ENCODE results near the gene VPS51. TPM values are rescaled to one million over a fixed set of nuclear protein-coding genes. Genes with fewer than 3 reads are reported as not detected.
A peak's percentile ranks its signal among the peaks of the same experiment; 100 is the strongest.
"Not testable (repeated sequence)": the region's sequence is repeated elsewhere in the genome, so short reads cannot be mapped to it uniquely, and the experiment has no call there.

The VPS51 gene
- total RNA-seq, 3 donors from 2014 or later = 161 to 165 (median 161) TPM

GRCh38 chr11:65117206-65118096 lies 21.4 kb downstream of the VPS51 start, which contains the start of gene ZNHIT2:
Gene ZNHIT2 (minus strand): TSS chr11:65117701. CDS start chr11:65117653, 48 bp downstream.
- Mint-ChIP-seq H3K27me3 (ENCODE audit: low read depth) (no peaks in the 10 kb centered on the region), H3K36me3 (ENCODE audit: insufficient read depth) (peaks cover 31% of the 10 kb centered on the region), H3K4me1 (ENCODE audit: low read depth) (peaks cover 57% of the 10 kb centered on the region), H3K4me3 (peak within 1 kb of the TSS; percentile 88), H3K9me3 (no peaks in the 10 kb centered on the region)
- ATAC-seq = peak; percentile 62 to 67
- peak; percentile 100 for DNase-seq

GRCh38 chr11:65118097-65118837 lies 22.3 kb downstream of the VPS51 start:
- ATAC-seq (no peak), DNase-seq (no peak)
- H3K9me3 Mint-ChIP-seq = no peaks in the 10 kb centered on the region
- peaks cover 58% of the 10 kb centered on the region for H3K4me1 Mint-ChIP-seq (ENCODE audit: low read depth)
- H3K4me3 Mint-ChIP-seq = peak overlapping the region; percentile 88
- H3K36me3 Mint-ChIP-seq (ENCODE audit: insufficient read depth) = peaks cover 32% of the 10 kb centered on the region
- H3K27me3 Mint-ChIP-seq (ENCODE audit: low read depth) = no peaks in the 10 kb centered on the region

- Mint-ChIP-seq H3K4me1 (ENCODE audit: low read depth) (peaks cover 53% of the 10 kb centered on the region), H3K4me3 (peak overlapping the region; percentile 100)
- H3K9me3 Mint-ChIP-seq = not testable (repeated sequence)
These were observed 23.1 kb downstream of the VPS51 start for GRCh38 chr11:65118891-65119669.

GRCh38 chr11:65119670-65119995 lies 23.6 kb downstream of the VPS51 start:
- Mint-ChIP-seq H3K4me1 (ENCODE audit: low read depth) (peaks cover 56% of the 10 kb centered on the region), H3K4me3 (peak overlapping the region; percentile 100), H3K36me3 (ENCODE audit: insufficient read depth) (peaks cover 34% of the 10 kb centered on the region), H3K9me3 (no peaks in the 10 kb centered on the region), H3K27me3 (ENCODE audit: low read depth) (no peaks in the 10 kb centered on the region)
- ATAC-seq = no peak
- DNase-seq = no peak

More at GRCh38 chr11:65118891-65119669, 23.1 kb downstream of the VPS51 start:
- peaks cover 32% of the 10 kb centered on the region for H3K36me3 Mint-ChIP-seq (ENCODE audit: insufficient read depth)
- H3K27me3 Mint-ChIP-seq (ENCODE audit: low read depth); DNase-seq; ATAC-seq: not testable (repeated sequence)

GRCh38 chr11:65120831-65121230 lies 24.8 kb downstream of the VPS51 start:
- Mint-ChIP-seq H3K36me3 (ENCODE audit: insufficient read depth) (peaks cover 37% of the 10 kb centered on the region), H3K27me3 (ENCODE audit: low read depth) (no peaks in the 10 kb centered on the region), H3K9me3 (no peaks in the 10 kb centered on the region), H3K4me1 (ENCODE audit: low read depth) (peaks cover 55% of the 10 kb centered on the region), H3K4me3 (peak overlapping the region; percentile 100)
- ATAC-seq (no peak), DNase-seq (no peak)

GRCh38 chr11:65121447-65121864 lies 25.4 kb downstream of the VPS51 start:
- H3K36me3 Mint-ChIP-seq (ENCODE audit: insufficient read depth) = peaks cover 37% of the 10 kb centered on the region
- H3K9me3 Mint-ChIP-seq = no peaks in the 10 kb centered on the region
- no peak for DNase-seq
- ATAC-seq = no peak
- no peaks in the 10 kb centered on the region for H3K27me3 Mint-ChIP-seq (ENCODE audit: low read depth)
- peaks cover 49% of the 10 kb centered on the region for H3K4me1 Mint-ChIP-seq (ENCODE audit: low read depth)
- H3K4me3 Mint-ChIP-seq = peak overlapping the region; percentile 100

GRCh38 chr11:65121865-65122696 lies 26.1 kb downstream of the VPS51 start, which contains the start of the genes FAU and MRPL49:
Gene FAU (minus strand): TSS chr11:65122134. CDS start chr11:65121813, 321 bp downstream.
Gene MRPL49 (plus strand): TSS chr11:65122321. CDS start chr11:65122347, 26 bp downstream.
- peak within 1 kb of the TSS; percentile 100 for H3K4me3 Mint-ChIP-seq
- no peaks in the 10 kb centered on the region for H3K27me3 Mint-ChIP-seq (ENCODE audit: low read depth)
- DNase-seq (peak; percentile 98), ATAC-seq (peak; percentile 86 to 87)
- peaks cover 40% of the 10 kb centered on the region for H3K36me3 Mint-ChIP-seq (ENCODE audit: insufficient read depth)
- peaks cover 46% of the 10 kb centered on the region for H3K4me1 Mint-ChIP-seq (ENCODE audit: low read depth)
- no peaks in the 10 kb centered on the region for H3K9me3 Mint-ChIP-seq

- Mint-ChIP-seq H3K9me3 (no peaks in the 10 kb centered on the region), H3K27me3 (ENCODE audit: low read depth) (no peaks in the 10 kb centered on the region), H3K4me3 (peak overlapping the region; percentile 67), H3K4me1 (ENCODE audit: low read depth) (peaks cover 35% of the 10 kb centered on the region), H3K36me3 (ENCODE audit: insufficient read depth) (peaks cover 31% of the 10 kb centered on the region)
- ATAC-seq (no peak), DNase-seq (no peak)
These were observed 28.6 kb downstream of the VPS51 start for GRCh38 chr11:65124480-65125196.

- H3K4me3 Mint-ChIP-seq = no peak overlapping the region
- peaks cover 28% of the 10 kb centered on the region for H3K4me1 Mint-ChIP-seq (ENCODE audit: low read depth)
- no peak for DNase-seq
- no peak for ATAC-seq
- H3K36me3 Mint-ChIP-seq (ENCODE audit: insufficient read depth) = peaks cover 27% of the 10 kb centered on the region
- H3K9me3 Mint-ChIP-seq = no peaks in the 10 kb centered on the region
- H3K27me3 Mint-ChIP-seq (ENCODE audit: low read depth) = no peaks in the 10 kb centered on the region
These were observed 29.4 kb downstream of the VPS51 start for GRCh38 chr11:65125197-65126056.

GRCh38 chr11:65126624-65127274 lies 30.7 kb downstream of the VPS51 start:
- no peak overlapping the region for H3K4me3 Mint-ChIP-seq
- peaks cover 20% of the 10 kb centered on the region for H3K4me1 Mint-ChIP-seq (ENCODE audit: low read depth)
- H3K9me3 Mint-ChIP-seq = no peaks in the 10 kb centered on the region
- H3K27me3 Mint-ChIP-seq (ENCODE audit: low read depth) = no peaks in the 10 kb centered on the region
- no peak for ATAC-seq
- H3K36me3 Mint-ChIP-seq (ENCODE audit: insufficient read depth) = peaks cover 20% of the 10 kb centered on the region
- DNase-seq = no peak

- Mint-ChIP-seq H3K27me3 (ENCODE audit: low read depth) (no peaks in the 10 kb centered on the region), H3K4me3 (no peak overlapping the region), H3K36me3 (ENCODE audit: insufficient read depth) (peaks cover 18% of the 10 kb centered on the region), H3K9me3 (no peaks in the 10 kb centered on the region), H3K4me1 (ENCODE audit: low read depth) (peaks cover 23% of the 10 kb centered on the region)
- ATAC-seq (no peak), DNase-seq (no peak)
These were observed 31.6 kb downstream of the VPS51 start for GRCh38 chr11:65127473-65128181.

Measured in activated T-cell treated with anti-CD3 and anti-CD28 coated beads, Interleukin-2, amount 50 U/mL, for 4 hours (primary cell).